T-helper 22 cell (primary cell): ENCODE data around the gene CGREF1.
"Not testable (repeated sequence)": the region's sequence is repeated elsewhere in the genome, so short reads cannot be mapped to it uniquely, and the experiment has no call there.

Source experiments
- DNase-seq: peaks from one replicate; pipeline ENCODE4 v3.0.0-alpha.2; 2020; ENCODE audit warnings: low read depth

CGREF1 gene

GRCh38 chr2:27111392-27112078 is 7.4 kb downstream of the CGREF1 start:
- DNase-seq = not testable (repeated sequence)

DNA sequence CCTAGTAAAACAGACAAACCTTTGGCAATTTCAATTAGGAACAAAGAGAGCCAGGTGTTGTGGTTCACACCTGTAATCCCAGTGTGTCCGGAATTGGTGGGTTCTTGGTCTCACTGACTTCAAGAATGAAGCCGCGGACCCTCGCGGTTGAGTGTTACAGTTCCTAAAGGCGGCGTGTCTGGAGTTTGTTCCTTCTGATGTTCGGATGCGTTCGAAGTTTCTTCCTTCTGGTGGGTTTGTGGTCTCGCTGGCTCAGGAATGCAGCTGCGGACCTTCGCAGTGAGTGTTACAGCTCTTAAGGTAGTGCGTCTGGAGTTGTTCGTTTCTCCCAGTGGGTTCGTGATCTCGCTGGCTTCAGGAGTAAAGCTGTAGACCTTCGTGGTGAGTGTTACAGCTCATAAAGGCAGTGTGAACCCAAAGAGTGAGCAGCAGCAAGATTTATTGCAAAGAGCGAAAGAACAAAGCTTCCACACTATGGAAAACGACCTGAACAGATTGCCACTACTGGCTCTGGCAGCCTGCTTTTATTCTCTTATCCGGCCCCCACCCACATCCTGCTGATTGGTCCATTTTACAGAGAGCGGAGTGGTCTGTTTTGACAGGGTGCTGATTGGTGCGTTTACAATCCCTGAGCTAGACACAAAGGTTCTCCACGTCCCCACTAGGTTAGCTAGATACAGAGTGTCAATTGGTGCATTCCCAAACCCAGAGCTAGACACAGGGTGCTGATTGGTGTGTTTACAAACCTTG is 8.2 kb downstream of the CGREF1 start:
- DNase-seq = not testable (repeated sequence)

GRCh38 chr2:27109083-27109482 is 9.8 kb downstream of the CGREF1 start:
- no peak for DNase-seq

- DNase-seq = no peak
Measured at GRCh38 chr2:27108221-27108620, 10.7 kb downstream of the CGREF1 start.

DNA sequence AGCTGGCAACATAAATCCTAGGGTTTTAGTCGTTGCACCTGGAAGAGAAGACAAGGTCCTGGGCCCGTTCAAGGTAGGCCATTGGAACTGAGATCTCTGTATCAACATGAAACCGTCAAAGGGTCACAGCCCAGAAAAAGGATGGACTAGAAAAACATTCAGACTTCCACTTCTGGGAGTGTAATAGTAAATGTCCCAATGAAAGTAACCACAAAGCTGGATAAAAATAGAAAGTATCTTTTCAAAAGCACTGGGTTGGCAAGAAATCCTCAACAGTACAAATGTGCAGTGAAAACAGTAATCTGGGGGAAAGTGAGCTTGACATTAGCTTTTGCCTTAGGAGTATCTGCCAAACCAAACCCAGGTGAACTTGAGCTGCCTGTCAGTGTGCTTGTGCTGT is 12.9 kb downstream of the CGREF1 start:
- no peak for DNase-seq

- DNase-seq = no peak
Measured at GRCh38 chr2:27102329-27102728, 16.6 kb downstream of the CGREF1 start.

DNA sequence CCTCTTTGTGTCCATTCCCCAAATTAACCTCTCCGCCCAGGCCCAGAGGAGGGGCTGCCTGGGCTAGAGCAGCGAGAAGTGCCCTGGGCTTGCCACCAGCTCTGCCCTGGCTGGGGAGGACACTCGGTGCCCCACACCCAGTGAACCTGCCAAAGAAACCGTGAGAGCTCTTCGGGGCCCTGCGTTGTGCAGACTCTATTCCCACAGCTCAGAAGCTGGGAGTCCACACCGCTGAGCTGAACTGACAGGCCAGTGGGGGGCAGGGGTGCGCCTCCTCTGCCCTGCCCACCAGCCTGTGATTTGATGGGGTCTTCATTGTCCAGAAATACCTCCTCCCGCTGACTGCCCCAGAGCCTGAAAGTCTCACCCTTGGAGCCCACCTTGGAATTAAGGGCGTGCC is 18.9 kb downstream of the CGREF1 start:
- no peak for DNase-seq

GRCh38 chr2:27099334-27099955 is 19.5 kb downstream of the CGREF1 start:
- DNase-seq = no peak

DNA sequence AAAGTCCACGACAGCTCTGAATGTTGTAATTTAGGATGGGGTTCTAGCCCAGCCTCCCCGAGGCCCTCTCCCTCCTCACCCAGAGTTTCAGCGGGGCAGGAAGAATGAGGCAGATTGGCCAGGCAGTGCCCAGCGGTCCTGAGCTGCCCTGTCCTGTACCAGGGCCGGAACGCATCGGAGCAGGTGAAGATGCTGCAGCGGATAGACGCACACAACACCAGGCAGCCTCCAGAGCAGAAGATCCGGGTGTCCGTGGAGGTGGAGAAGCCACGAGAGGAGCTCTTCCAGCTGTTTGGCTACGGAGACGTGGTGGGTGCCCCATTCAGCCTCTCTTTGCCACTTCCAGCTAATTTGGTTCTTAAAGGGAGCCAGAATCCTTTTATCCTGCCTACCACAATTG is 21.6 kb downstream of the CGREF1 start:
- no peak for DNase-seq

DNA sequence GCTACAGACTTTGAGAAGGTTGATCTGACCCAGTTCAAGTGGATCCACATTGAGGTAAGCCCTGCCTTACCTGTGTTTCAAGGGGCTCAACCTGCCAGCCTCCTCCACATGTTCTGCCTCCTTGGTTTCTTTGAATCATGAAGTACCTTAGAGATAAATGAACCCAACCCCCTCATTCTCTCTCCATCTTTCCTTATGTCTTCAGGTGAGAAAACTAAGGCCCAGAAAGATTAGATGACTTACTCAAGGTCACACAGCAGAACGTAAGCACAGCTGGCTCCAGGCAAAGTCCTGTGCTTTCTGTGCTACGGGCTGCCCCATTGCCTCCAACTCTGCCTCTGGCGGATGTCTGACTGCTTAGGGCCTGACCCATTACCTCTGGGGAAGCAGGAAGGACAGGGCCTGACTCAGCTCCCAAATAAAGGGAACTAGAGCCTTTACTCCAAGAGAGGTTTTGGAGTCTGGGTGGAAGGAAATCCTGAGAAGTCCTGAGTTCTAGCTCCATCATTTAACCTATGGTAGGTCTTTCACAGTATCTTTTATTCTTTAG is 22.1 kb downstream of the CGREF1 start:
- DNase-seq = no peak

- DNase-seq = no peak
Measured at GRCh38 chr2:27095745-27096651, 22.9 kb downstream of the CGREF1 start.

GRCh38 chr2:27095427-27095744 is 23.5 kb downstream of the CGREF1 start:
- DNase-seq = no peak

GRCh38 chr2:27094353-27094984 is 24.5 kb downstream of the CGREF1 start:
- no peak for DNase-seq

- no peak for DNase-seq
Measured at GRCh38 chr2:27093430-27094352, 25.2 kb downstream of the CGREF1 start.

GRCh38 chr2:27092696-27093429 is 26.1 kb downstream of the CGREF1 start:
- no peak for DNase-seq

GRCh38 chr2:27091746-27092695 is 26.9 kb downstream of the CGREF1 start:
- DNase-seq = no peak

GRCh38 chr2:27089111-27089954 is 29.6 kb downstream of the CGREF1 start:
- DNase-seq = no peak

GRCh38 chr2:27088634-27089033 is 30.3 kb downstream of the CGREF1 start:
- no peak for DNase-seq
